GM19468 (cell line): ENCODE data around the gene MCHR1.

ENCODE experiments used
- ATAC-seq: cut with Tn5 transposase; IDR thresholded peaks from one replicate; pipeline ENCODE4 v1.9.1; 2021; ENCODE audit warnings: mild to moderate bottlenecking, moderate library complexity, moderate number of reproducible peaks; ENCODE audit not compliant: unreplicated experiment; ENCODE audit errors: extremely low read depth

Gene MCHR1

DNA sequence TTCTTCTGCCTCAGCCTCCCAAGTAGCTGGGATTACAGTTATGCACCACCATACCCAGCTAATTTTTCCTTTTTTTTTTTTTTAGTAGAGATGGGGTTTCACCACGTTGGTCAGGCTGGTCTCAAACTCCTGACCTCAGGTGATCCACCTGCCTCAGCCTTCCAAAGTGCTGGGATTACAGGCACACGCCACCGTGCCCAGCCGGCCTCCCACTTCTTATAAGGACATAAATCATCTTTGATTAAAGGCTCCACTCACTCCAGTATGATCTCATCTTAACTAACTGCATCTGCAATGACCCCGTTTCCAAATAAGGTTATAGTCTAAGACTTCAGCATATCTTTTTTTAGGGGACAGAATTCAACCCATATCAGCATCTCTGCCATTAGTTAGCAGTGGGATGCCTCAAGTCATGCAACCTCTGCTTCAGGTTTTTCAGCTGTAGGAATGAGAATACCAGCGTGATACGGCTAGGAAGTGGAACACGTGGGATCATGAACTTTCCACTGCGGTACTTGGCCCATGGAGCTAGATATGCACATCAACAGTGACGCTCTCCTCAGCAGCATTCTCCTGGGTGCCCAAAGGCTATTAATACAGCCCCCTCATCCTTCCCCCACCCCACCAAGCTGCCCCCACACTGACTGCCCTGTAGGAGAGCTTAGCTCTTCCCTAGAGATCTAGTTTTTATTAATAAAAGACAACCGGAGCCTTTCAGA is 41.4 kb downstream of the MCHR1 start:
- no peak for ATAC-seq

DNA sequence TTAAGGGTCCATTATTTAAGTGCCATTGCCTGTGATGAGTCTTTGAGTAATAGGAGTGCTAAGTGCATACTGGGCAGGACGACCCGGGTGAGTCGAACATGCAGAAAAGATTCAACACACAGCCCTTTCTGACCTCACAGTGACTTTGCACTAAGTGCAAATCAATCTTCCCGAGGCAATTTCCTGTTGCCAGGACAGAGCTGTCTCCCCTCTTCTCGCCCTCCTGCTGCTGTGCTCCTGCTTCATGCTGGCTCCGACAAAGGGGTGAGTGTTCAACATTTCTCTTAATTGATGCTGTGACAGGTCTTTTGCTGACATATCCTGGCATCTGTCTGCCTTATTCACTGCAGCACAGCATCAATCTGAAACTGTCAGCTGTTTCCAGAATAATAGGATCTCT is 42.0 kb downstream of the MCHR1 start:
- ATAC-seq = no peak

DNA sequence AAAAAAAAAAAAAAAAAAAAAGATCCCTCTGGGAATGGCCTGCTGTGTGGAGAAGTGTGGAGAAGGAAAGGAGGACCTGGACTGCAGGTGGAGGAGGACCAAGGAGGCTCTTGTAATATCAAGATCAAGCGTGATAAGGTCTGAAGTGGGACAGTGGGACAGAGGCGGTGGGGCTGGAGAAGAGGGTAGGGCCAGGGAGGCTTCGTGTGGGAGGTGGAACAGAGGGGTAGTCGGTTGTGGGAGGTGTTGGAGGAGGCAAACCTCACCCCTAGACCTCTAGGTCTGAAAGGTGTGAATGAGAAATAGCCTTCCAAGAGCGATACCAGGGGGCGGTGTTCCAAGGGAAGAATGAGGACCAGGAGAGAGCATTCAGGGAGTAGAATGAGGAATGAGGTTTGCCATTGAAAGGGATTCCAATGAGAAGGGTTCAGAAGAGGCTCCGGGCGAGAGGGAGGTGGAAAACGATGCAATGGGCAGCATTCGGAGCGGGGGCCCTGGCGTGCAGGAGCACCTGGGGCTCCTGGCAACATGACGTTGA is 44.2 kb downstream of the MCHR1 start:
- no peak for ATAC-seq

DNA sequence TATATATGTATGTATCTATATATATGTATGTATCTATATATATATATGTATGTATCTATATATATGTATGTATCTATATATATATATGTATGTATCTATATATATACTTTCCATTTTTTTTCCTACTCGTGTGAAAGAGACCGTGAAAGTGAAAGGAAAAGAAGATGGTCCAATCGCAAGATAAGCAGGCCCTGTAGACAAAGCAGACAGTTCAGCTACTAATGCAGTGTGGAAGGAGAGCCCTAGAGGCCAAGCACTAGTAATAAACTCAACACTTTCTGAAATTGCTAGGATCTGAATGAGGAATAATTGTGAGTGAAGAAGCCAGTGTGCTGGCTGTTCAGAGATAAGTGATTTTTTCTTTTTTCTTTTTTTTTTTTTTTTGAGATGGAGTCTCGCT is 47.2 kb downstream of the MCHR1 start:
- no peak for ATAC-seq

DNA sequence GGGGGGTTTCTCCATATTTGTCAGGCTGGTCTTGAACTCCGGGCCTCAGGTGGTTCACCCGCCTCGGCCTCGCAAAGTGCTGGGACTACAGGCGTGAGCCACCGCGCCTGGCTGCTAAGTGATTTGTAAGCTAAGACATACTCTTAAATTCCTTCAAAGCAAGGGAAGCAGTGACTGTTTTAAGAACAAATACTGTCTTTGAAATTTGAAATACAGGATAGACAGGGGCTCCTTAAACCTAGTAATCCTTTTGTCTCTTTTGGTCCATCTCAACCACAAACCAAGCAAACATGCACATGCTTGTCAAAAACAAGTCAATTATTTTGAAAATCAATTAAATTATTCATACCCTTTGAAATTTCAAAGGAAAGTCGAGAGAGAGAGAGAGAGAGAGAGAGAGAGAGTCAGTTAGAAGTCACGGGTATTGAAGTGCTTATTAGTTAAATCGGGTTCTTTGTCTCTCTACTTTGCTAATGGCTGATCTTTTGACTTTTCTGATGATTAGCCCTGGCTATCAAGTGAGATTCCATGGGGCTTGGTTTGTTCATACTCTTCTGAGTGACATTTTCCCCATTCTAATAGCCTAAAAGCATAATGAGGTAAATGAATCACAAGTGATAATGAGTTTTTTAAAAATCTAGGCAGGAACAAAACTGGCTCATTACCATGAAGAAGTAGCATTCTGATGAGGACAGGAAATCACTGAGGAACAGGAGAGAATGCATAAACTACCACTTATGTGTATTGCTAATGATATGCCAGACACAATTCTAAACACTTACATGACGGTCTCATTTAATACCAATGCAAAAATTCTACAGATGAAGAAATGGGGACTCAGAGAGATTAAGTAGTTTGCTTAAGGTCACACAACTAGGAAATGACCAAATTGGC is 48.0 kb downstream of the MCHR1 start:
- ATAC-seq = no peak

DNA sequence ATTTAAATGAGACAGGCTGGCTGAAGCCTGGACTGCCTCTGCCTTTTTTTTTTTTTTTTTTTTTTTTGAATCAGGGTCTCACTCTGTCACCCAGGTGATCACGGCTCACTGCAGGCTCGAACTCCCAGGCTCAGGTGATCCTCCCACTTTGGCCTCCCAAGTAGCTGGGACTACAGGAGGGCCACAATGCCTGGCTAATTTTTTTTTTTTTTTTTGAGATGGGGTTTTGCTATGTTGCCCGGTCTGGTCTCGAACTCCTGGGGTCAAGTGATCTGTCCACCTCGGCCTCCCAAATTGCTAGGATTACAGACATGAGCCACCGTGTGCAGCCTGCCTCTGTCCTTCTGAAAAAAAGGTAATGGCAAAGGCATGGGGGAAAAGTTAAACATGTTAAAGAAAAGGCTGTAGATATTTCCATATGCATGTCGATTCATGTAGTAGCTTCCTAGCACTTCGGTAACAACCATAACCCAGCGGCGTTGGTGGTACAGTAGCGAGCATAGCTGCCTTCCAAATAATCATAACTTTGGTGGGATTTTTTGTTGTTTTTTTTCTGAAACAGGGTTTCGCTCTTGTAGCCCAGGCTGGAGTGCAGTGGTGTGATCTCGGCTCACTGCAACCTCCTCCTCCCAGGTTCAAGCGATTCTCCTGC is 48.8 kb downstream of the MCHR1 start:
- no peak for ATAC-seq

DNA sequence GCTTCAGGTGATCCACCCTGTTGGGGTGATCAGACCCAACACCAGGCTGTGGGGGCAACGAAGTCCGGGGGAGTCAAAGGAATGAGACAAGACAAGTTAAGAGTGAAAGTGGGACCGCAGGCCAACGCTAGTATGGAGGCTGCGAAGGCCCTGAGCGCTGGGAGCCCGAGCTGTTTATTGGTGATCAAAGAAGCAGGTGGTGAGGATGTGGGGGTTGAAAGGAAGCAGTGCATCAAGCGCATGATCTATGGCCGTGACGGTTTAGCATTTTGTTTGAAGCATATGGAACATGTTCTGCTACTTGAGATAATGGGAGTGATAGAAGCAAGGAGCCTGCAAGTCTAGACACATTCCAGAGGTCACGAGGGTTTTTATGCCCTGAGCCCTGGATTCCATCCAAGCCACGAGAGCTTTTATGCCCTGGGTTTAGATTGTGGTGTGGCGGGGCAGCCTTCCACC is 49.5 kb downstream of the MCHR1 start:
- no peak for ATAC-seq

DNA sequence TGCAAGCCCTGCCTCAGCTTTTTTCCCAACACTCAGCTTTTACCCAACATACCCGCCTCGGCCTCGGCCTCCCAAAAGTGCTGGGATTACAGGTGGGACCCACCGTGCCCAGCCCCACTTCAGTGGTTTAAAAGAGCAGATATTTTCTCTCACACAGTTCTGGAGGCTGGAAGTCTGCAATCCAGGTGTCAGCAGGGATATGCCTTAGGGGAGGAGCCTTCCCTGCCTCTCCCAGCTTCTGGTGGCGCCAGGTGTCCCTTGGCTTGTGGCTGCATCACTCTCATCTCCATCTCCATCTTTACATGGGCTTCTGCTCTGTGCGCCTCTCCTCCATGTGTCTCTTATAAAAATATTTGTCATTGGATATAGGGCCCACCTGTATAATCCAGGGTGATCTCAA is 50.0 kb downstream of the MCHR1 start:
- no peak for ATAC-seq
